T-helper 2 cell treated with Interferon-gamma antibody and Interleukin-4, amounts not matched to agents 100 ng/mL and 5 ng/mL, for 36 hours (primary cell): ENCODE results near the gene MAFB. TPM values are rescaled to one million over a fixed set of nuclear protein-coding genes. Genes with fewer than 3 reads are reported as not detected.
"Not testable (repeated sequence)": the region's sequence is repeated elsewhere in the genome, so short reads cannot be mapped to it uniquely, and the experiment has no call there.

Experiments used
- intact Hi-C: fragments of 100-400 bp; cut with micrococcal nuclease; formaldehyde crosslinking; loops from one replicate; pipeline ENCODE4 v1.15.1; 2023
- total RNA-seq: library from RNA; stranded (reverse); gene quantifications from 2 replicates; pipeline ENCODE4 v1.2.3, GENCODE V29; 2022

Gene MAFB
- total RNA-seq, result 0.05 and 0.18 TPM in 2 replicates

GRCh38 chr20:40689100-40689942, at the start of gene MAFB:
MAFB (minus strand) TSS chr20:40689236; CDS start chr20:40688850, 386 bp downstream.
- intact Hi-C loops, result no loop called here

GRCh38 chr20:40736468-40736867, 47.4 kb upstream of the MAFB start:
- intact Hi-C loops, result not testable (repeated sequence)

- intact Hi-C loops, result no loop called here
Measured at GRCh38 chr20:40728996-40729395, 40.0 kb upstream of the MAFB start.

DNA sequence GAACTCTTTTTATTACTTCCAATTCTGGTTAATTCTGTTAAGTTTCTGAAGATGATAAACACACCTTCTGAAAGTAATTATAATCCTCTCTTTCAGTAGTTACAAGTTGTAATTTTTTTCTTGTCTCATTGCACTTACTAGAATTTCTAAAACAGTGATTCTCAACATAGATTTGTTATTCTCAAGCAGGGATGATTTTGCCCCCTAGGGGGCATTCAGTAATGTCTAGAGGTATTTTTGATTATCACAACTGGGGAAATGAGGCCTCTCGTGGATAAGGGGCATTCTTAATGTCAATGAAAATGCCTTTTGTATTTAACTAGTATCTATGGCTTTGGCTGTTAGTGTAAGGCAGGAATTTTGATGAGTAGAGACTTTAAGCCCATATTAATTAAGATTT, 39.4 kb upstream of the MAFB start:
- intact Hi-C loops, result no loop called here

DNA sequence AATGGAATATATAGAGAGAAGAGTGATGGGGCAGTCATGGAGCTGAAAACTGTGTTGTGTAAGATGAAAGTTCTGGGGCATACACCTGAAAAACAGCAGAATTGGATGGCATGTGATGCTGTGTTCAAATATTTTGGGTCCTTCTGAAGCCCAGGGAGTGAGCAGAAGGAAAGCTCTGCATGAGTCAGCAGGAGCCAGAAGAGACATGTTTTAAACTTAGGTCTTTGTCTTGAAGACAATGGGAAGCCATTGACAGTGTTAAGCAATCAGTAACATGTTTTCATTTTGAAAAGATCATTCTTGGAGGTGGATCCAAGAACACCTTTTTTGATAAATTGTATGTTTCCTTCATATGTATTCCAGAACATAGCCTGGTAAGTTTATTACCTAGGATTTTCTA, 38.9 kb upstream of the MAFB start:
- intact Hi-C loops, result no loop called here

- intact Hi-C loops, result no loop called here
Measured at GRCh38 chr20:40726776-40727175, 37.7 kb upstream of the MAFB start.

GRCh38 chr20:40724566-40724965, 35.5 kb upstream of the MAFB start:
- intact Hi-C loops, result no loop called here

GRCh38 chr20:40720826-40721225, 31.8 kb upstream of the MAFB start:
- intact Hi-C loops, result no loop called here

- intact Hi-C loops, result no loop called here
Measured at GRCh38 chr20:40720099-40720498, 31.1 kb upstream of the MAFB start.

DNA sequence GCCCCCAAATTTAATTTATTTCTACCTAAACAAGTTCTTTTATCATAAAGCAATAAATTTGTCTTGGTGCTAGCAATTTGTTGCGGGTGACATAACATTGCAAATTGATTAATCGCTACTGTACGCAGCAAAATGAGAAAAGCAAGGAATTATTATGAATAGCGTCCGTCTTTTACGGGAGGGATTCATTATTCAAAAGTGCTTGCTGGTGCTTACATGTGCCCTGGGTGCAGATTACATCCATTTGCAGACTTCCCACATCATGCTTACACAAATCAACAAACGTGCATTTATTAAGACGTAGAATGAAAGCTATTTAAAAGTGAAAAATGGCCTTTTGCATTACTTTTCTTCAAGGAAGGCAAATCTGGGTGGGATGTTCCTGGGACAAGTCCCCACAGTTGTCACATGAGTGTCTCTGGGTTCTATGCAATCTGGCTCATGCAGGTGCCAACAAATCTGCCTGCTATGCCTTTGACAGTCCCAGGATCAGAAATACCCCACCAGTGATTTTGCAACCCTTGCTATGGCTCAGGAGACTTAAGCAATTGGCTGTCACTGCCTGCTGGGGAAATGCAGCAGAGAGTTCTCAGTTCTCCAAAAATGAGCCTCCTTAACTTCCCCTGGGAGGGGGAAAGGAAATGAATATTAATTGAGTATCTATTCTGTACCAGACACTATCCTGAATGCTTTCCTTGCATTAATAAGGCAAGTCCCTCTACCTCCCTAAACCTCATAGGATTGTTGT, 30.1 kb upstream of the MAFB start:
- intact Hi-C loops, result no loop called here

- intact Hi-C loops, result no loop called here
Measured at GRCh38 chr20:40718214-40718977, 29.4 kb upstream of the MAFB start.

DNA sequence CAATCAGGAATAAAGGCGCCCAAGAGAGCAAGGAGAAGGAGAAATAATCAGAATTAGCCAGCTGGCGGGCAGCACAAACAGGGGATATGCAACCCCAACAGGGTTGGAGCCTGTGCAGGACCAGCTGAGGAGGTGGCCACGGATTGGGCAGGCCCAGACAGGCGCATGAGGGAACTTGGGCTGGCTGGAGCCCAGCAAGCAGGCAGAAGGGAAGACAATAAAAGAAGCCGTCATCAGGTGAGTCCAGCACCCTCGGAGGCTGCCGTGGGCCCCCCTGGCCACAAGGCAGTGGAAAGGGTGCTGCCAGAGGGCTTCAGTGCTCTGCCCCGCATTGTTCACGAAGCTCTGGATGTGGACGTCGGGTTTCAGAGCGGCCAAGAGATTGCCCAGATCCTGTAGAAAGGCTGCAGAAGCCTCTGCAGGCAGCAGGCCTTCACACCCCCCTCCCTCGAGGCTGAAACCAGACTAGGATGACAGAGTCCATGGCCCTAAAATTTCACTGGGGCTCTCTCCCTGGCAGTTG, 28.4 kb upstream of the MAFB start:
- intact Hi-C loops, result no loop called here

- intact Hi-C loops, result no loop called here
Measured at GRCh38 chr20:40715491-40715890, 26.5 kb upstream of the MAFB start.

- intact Hi-C loops, result no loop called here
Measured at GRCh38 chr20:40714916-40715315, 25.9 kb upstream of the MAFB start.

- intact Hi-C loops, result no loop called here
Measured at GRCh38 chr20:40714109-40714508, 25.1 kb upstream of the MAFB start.

DNA sequence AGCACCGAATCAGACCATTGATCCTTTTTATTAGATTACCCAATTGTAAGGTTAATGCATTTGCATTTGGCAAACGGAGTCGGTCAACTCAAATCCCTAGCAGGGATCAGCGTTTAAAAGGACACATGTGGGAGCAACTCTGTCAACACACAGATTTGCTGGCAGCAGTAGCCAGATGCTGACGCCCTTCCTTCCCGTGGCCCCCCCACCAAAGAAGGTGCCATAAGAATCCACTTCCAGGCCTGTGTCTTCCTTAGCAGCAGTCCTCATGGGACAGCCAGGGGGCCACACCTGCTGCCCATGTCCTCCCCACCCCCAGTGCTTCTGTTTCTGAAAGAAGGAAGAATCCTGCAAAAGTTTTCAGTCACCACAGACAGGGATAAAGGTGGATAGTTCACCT, 24.5 kb upstream of the MAFB start:
- intact Hi-C loops, result no loop called here

- intact Hi-C loops, result no loop called here
Measured at GRCh38 chr20:40711079-40711478, 22.0 kb upstream of the MAFB start.

DNA sequence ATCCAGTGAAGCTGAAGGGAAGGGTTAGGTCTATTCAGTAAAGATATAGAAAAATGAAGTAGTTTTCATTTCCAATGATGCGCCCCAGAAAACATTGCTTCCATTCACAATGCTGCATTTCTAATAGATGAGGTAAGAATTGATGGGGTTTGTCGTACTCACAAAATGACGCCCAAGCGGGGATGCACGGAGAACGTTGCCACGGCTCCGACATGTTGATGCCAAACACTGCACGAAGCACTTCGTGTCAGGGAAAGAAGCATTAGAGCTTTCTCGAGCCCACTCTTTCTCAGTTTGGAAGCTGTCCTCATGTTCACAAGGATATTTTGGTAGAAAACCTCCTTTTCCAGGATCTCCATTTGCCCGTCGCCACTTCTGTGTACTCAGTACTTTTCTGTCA, 21.6 kb upstream of the MAFB start:
- intact Hi-C loops, result no loop called here

DNA sequence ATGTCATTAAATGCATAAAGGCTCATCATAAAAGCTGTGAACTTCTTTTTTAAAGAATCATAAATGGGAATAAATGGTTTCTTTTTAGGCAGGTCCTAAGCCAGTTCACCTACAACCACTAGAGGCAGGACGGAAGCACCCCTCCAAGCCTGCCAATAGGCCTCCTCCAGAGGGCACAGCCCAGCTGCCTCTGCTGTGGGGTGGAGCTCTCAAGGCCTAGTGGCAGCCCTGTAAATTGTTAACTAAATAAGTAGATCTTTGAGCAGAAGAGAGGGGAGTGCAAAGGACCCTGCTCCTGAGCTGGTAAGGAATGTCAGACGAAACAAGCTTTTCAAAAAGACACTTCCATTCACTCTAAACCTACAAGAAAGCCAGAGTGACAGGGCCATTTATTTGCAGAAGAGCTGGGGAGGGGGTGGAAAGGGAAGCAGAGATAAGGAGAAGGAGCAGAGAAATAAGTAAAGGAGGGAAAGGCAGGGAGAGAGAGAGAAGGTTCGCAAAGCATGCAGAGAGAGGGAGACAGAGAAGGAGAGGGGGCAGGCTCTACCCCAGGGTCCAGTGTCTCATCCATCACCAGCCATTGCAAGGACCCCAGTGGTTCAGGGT, 18.0 kb upstream of the MAFB start:
- intact Hi-C loops, result no loop called here

DNA sequence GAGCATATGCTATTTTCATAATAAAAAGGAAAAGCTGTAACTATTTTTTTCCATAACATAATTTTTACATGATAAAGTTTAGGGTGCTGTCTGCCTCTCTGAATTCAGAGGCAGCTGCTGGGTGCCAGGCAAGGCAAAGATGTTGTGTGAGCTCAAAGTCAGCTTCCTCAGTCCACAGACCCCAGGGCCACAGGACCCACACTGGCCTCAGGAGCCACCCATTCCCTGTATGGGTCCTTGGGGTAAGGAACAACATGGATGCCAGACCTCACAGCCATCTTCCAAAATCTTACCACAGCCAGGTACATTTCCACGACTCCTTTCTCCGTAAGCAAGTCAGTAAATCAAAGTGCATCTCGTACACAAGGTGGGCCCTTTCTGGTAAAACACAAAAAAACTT, 16.4 kb upstream of the MAFB start:
- intact Hi-C loops, result no loop called here

GRCh38 chr20:40704828-40705227, 15.8 kb upstream of the MAFB start:
- intact Hi-C loops, result no loop called here
